ENCODE results near the gene HEATR5A. TPM values are rescaled to one million over a fixed set of nuclear protein-coding genes. Genes with fewer than 3 reads are reported as not detected.

The HEATR5A gene
- polyA plus RNA-seq, 1 of the 3 experiments (the other 2 are of a cell fraction) = 7.1 TPM

DNA sequence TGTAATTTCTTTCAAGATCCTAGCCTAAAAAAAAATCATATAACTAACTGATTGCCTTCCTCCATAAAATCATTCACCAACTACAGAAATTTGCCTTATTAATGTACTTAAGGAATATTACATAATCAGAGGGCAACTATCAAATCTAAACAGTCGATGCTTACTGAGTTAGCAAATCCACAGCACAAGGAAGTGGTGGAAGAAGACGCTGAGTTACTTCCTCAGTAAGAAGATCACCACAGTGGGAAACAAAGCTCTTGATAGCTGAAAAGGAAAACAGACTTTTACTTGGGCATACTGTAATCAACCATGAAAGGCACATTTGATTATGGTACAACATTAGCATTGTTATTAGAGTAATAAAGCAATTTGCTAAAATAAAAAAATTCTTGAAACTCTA is 48.7 kb downstream of the HEATR5A start:
- no peak for DNase-seq
- no peak overlapping the region for H3K9ac ChIP-seq
- H3K4me3 ChIP-seq (ENCODE audit: low read depth in 2 of 2, low read length in 1 of 2) = no peak overlapping the region
- H3K27me3 ChIP-seq (ENCODE audit: insufficient read depth) = no peaks in the 10 kb centered on the region
- H3K36me3 ChIP-seq (replicated peaks in 1 of 2; ENCODE audit: control insufficient read depth in 1 of 2, insufficient read depth in 2 of 2, low read length in 1 of 2) = peaks cover 18 to 51% of the 10 kb centered on the region in 2 experiments
- ChIA-PET POLR2A (no interaction called here), CTCF (interaction anchor here (1.1 kb wide), 2 partner anchors 15 kb away, joined by 3 read pairs; no protein-coding TSS in a partner anchor)
- no peaks in the 10 kb centered on the region for H3K79me2 ChIP-seq (ENCODE audit: insufficient read depth)
- H3K27ac ChIP-seq (ENCODE audit: low read depth in 2 of 2, low read length in 1 of 2) = no peak overlapping the region
- no peaks in the 10 kb centered on the region for H3K9me2 ChIP-seq
- H2AFZ ChIP-seq (ENCODE audit: low read depth) = no peak overlapping the region
- no peaks in the 10 kb centered on the region for H3K4me1 ChIP-seq (ENCODE audit: control insufficient read depth in 1 of 2, insufficient read depth in 2 of 2, low read depth in 1 of 2, low read length in 1 of 2)
- H3F3A ChIP-seq (replicated peaks; ENCODE audit: insufficient read depth) = peaks cover 6% of the 10 kb centered on the region
- TF ChIP-seq JUND (IDR thresholded peaks at IDR 0.05) = no peak
- TF ChIP-seq MXI1 (IDR thresholded peaks at IDR 0.05; ENCODE audit: low read depth, low read length) = no peak
- no peak for TF ChIP-seq FOXJ3 (CRISPR knock-in tag; IDR thresholded peaks at IDR 0.05)
- TF ChIP-seq, protein P1, sequence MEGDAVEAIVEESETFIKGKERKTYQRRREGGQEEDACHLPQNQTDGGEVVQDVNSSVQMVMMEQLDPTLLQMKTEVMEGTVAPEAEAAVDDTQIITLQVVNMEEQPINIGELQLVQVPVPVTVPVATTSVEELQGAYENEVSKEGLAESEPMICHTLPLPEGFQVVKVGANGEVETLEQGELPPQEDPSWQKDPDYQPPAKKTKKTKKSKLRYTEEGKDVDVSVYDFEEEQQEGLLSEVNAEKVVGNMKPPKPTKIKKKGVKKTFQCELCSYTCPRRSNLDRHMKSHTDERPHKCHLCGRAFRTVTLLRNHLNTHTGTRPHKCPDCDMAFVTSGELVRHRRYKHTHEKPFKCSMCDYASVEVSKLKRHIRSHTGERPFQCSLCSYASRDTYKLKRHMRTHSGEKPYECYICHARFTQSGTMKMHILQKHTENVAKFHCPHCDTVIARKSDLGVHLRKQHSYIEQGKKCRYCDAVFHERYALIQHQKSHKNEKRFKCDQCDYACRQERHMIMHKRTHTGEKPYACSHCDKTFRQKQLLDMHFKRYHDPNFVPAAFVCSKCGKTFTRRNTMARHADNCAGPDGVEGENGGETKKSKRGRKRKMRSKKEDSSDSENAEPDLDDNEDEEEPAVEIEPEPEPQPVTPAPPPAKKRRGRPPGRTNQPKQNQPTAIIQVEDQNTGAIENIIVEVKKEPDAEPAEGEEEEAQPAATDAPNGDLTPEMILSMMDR (IDR thresholded peaks at IDR 0.05) = no peak
- TF ChIP-seq, protein P2, sequence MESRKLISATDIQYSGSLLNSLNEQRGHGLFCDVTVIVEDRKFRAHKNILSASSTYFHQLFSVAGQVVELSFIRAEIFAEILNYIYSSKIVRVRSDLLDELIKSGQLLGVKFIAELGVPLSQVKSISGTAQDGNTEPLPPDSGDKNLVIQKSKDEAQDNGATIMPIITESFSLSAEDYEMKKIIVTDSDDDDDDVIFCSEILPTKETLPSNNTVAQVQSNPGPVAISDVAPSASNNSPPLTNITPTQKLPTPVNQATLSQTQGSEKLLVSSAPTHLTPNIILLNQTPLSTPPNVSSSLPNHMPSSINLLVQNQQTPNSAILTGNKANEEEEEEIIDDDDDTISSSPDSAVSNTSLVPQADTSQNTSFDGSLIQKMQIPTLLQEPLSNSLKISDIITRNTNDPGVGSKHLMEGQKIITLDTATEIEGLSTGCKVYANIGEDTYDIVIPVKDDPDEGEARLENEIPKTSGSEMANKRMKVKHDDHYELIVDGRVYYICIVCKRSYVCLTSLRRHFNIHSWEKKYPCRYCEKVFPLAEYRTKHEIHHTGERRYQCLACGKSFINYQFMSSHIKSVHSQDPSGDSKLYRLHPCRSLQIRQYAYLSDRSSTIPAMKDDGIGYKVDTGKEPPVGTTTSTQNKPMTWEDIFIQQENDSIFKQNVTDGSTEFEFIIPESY (IDR thresholded peaks at IDR 0.05; ENCODE audit: borderline replicate concordance, low read depth) = no peak
- TF ChIP-seq, protein P3, sequence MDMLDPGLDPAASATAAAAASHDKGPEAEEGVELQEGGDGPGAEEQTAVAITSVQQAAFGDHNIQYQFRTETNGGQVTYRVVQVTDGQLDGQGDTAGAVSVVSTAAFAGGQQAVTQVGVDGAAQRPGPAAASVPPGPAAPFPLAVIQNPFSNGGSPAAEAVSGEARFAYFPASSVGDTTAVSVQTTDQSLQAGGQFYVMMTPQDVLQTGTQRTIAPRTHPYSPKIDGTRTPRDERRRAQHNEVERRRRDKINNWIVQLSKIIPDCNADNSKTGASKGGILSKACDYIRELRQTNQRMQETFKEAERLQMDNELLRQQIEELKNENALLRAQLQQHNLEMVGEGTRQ (IDR thresholded peaks at IDR 0.05; ENCODE audit: borderline replicate concordance, low read depth, low read length) = no peak
- no peak for TF ChIP-seq REST (IDR thresholded peaks at IDR 0.05; ENCODE audit: low read depth, low read length)
- TF ChIP-seq, protein P4, sequence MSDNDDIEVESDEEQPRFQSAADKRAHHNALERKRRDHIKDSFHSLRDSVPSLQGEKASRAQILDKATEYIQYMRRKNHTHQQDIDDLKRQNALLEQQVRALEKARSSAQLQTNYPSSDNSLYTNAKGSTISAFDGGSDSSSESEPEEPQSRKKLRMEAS (IDR thresholded peaks at IDR 0.05; ENCODE audit: low read depth) = no peak
- no peak for TF ChIP-seq TCF12 (IDR thresholded peaks at IDR 0.05)
- no peak for TF ChIP-seq RAD21 (IDR thresholded peaks at IDR 0.05; ENCODE audit: low read length)
- TF ChIP-seq, protein P5, sequence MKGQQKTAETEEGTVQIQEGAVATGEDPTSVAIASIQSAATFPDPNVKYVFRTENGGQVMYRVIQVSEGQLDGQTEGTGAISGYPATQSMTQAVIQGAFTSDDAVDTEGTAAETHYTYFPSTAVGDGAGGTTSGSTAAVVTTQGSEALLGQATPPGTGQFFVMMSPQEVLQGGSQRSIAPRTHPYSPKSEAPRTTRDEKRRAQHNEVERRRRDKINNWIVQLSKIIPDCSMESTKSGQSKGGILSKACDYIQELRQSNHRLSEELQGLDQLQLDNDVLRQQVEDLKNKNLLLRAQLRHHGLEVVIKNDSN (IDR thresholded peaks at IDR 0.05; ENCODE audit: borderline replicate concordance, low read depth) = no peak
- no peak for TF ChIP-seq SMC3 (IDR thresholded peaks at IDR 0.05; ENCODE audit: low read depth, low read length)
- no peak for TF ChIP-seq TEAD4 (IDR thresholded peaks at IDR 0.05; ENCODE audit: borderline replicate concordance, insufficient read depth)
- TF ChIP-seq POLR2AphosphoS5 (IDR thresholded peaks at IDR 0.05; ENCODE audit: low read depth, low read length) = no peak
- no peak for TF ChIP-seq ELF1 (IDR thresholded peaks at IDR 0.05)
- no peak for TF ChIP-seq YY1 (IDR thresholded peaks at IDR 0.05; ENCODE audit: low read depth)
- TF ChIP-seq GABPA (IDR thresholded peaks at IDR 0.05; ENCODE audit: low read depth) = no peak
- TF ChIP-seq, protein P6, sequence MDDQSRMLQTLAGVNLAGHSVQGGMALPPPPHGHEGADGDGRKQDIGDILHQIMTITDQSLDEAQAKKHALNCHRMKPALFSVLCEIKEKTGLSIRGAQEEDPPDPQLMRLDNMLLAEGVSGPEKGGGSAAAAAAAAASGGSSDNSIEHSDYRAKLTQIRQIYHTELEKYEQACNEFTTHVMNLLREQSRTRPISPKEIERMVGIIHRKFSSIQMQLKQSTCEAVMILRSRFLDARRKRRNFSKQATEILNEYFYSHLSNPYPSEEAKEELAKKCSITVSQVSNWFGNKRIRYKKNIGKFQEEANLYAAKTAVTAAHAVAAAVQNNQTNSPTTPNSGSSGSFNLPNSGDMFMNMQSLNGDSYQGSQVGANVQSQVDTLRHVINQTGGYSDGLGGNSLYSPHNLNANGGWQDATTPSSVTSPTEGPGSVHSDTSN (IDR thresholded peaks at IDR 0.05) = no peak
- no peak for TF ChIP-seq GATA2 (CRISPR knock-in tag; IDR thresholded peaks at IDR 0.05)
- H4K20me1 ChIP-seq (ENCODE audit: insufficient read depth) = no peaks in the 10 kb centered on the region
- WGBS (ENCODE audit: low lambda C conversion rate) = 79% methylated on average over 2 of the region's 2 CpGs
- no peaks in the 10 kb centered on the region for H3K9me3 ChIP-seq
- no peak overlapping the region for H3K4me2 ChIP-seq
